HG03045 (cell line): ENCODE data around the gene OR1L8.

Experiments used
- ATAC-seq: cut with Tn5 transposase; IDR thresholded peaks from one replicate; pipeline ENCODE4 v1.9.1; 2021; ENCODE audit warnings: mild to moderate bottlenecking, moderate library complexity; ENCODE audit not compliant: unreplicated experiment

Gene OR1L8

GRCh38 chr9:122518841-122519240 lies 64.3 kb downstream of the OR1L8 start, which contains the start of gene OR1J4:
Gene OR1J4, plus strand, starts transcription at chr9:122519141. Its CDS starts 0 bp downstream, at chr9:122519141.
- no peak for ATAC-seq

GRCh38 chr9:122518226-122518625 lies 65.0 kb downstream of the OR1L8 start:
- no peak for ATAC-seq
